Astrocyte (in vitro differentiated cells and primary cell): ENCODE measurements around the gene PPP1CC. TPM values are rescaled to one million over a fixed set of nuclear protein-coding genes. Genes with fewer than 3 reads are reported as not detected.

ENCODE experiments used
- DNase-seq: peaks from one replicate; pipeline ENCODE4 v3.0.0-alpha.2; 2010; ENCODE audit warnings: low read depth
- FAIRE-seq: peaks from 2 replicates; lab custom pipeline; 2011; peaks lifted over from hg19 to GRCh38; lab: Jason Lieb, UNC
- H2AFZ ChIP-seq: 2 replicates; pipeline ENCODE4 v1.6.0; 2012; ENCODE audit warnings: low read depth, low read length, inconsistent platforms
- H3K27ac ChIP-seq: 2 replicates; pipeline ENCODE4 v1.5.1; 2011; ENCODE audit warnings: low read depth, low read length, inconsistent platforms
- H3K27me3 ChIP-seq: 2 replicates; pipeline ENCODE4 v1.6.0; 2011; ENCODE audit warnings: low read length, inconsistent platforms; ENCODE audit not compliant: insufficient read depth
- H3K36me3 ChIP-seq: 2 replicates; pipeline ENCODE4 v1.5.1; 2011; ENCODE audit warnings: low read length, inconsistent platforms; ENCODE audit not compliant: insufficient read depth
- H3K4me1 ChIP-seq: 2 replicates; pipeline ENCODE4 v1.5.1; 2011; ENCODE audit warnings: low read length, inconsistent platforms; ENCODE audit not compliant: insufficient read depth
- H3K4me2 ChIP-seq: 2 replicates; pipeline ENCODE4 v1.6.0; 2012; ENCODE audit warnings: low read length, inconsistent platforms
- H3K4me3 ChIP-seq: 2 replicates; pipeline ENCODE4 v1.5.1; 2011; ENCODE audit warnings: low read depth, mild to moderate bottlenecking, low read length, inconsistent platforms; ENCODE audit not compliant: insufficient read depth
- H3K79me2 ChIP-seq: 2 replicates; pipeline ENCODE4 v1.6.0; 2012; ENCODE audit warnings: mild to moderate bottlenecking, low read length, inconsistent platforms; ENCODE audit not compliant: insufficient read depth
- H3K9ac ChIP-seq: 2 replicates; pipeline ENCODE4 v1.6.0; 2012; ENCODE audit warnings: mild to moderate bottlenecking, low read length, inconsistent platforms
- H3K9me3 ChIP-seq: 2 replicates; pipeline ENCODE4 v1.5.1; 2012; ENCODE audit warnings: low read depth, mild to moderate bottlenecking, low read length, inconsistent platforms; ENCODE audit not compliant: insufficient read depth
- H4K20me1 ChIP-seq: 2 replicates; pipeline ENCODE4 v1.6.0; 2012; ENCODE audit warnings: low read length, inconsistent platforms; ENCODE audit not compliant: insufficient read depth
- H3K27ac Mint-ChIP-seq: one replicate; pipeline ENCODE4 v1.8.0; 2021; ENCODE audit warnings: mild to moderate bottlenecking, mixed read lengths; ENCODE audit not compliant: unreplicated experiment
- H3K27me3 Mint-ChIP-seq: one replicate; pipeline ENCODE4 v1.8.0; 2021; ENCODE audit warnings: low read depth, mixed read lengths; ENCODE audit not compliant: unreplicated experiment
- H3K36me3 Mint-ChIP-seq: one replicate; pipeline ENCODE4 v1.8.0; 2021; ENCODE audit warnings: low read depth, mixed read lengths; ENCODE audit not compliant: unreplicated experiment
- H3K4me1 Mint-ChIP-seq: one replicate; pipeline ENCODE4 v1.8.0; 2021; ENCODE audit warnings: low read depth, mixed read lengths; ENCODE audit not compliant: unreplicated experiment
- H3K4me3 Mint-ChIP-seq: one replicate; pipeline ENCODE4 v1.8.0; 2021; ENCODE audit warnings: mild to moderate bottlenecking, moderate library complexity, mixed read lengths; ENCODE audit not compliant: unreplicated experiment
- H3K9me3 Mint-ChIP-seq: one replicate; pipeline ENCODE4 v1.8.0; 2021; ENCODE audit warnings: mild to moderate bottlenecking, mixed read lengths; ENCODE audit not compliant: unreplicated experiment
- EZH2 ChIP-seq: IDR thresholded peaks from 2 replicates; pipeline ENCODE4 v1.6.1; 2012; ENCODE audit warnings: mild to moderate bottlenecking, low read length, inconsistent platforms; ENCODE audit not compliant: insufficient read depth
- total RNA-seq: library from RNA; stranded (reverse); gene quantifications from 2 replicates; pipeline ENCODE4 v1.2.1, GENCODE V29; 2021
- TF ChIP-seq, protein P1 (sequence below): IDR thresholded peaks from 2 replicates; pipeline ENCODE4 v1.5.1; 2011; ENCODE audit warnings: low read depth, mild to moderate bottlenecking, inconsistent platforms, low read length, moderate library complexity; ENCODE audit not compliant: insufficient read depth

The PPP1CC gene
- total RNA-seq, 1 donor from 2014 or later, result 107 TPM

DNA sequence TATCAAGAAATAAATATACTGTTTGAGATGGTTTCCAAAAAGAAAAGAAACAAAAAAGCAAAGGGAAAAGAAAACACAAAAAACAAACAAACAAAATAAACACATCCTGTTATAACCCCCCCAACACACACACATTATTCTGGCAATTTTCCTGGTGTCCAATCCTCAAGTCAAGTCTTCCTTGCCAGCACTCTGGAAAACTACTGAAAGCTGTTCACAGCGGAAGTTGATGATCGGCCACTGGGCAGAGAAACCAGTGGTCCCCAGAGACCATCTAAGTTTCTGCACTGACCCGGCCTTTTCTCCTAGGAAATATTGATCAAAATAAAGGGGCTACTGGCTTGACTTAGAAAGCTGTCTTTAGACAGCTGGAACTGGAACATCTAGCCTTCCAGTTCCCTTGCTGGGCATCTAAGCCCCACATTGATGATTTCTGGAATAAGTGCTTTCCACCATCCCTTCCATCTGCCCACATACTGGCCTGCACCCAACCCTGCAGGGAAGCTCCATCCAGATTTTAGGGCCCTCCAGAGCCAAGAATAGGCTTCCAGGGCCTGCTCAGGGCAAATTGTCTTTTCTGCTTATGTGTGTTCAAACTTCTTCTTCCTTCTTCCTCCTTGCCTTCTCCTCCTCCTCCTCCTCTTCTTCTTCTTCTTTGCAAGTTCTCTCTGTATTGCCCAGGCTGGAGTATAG is 11.6 kb upstream of the PPP1CC start:
- Histone ChIP-seq H3K79me2 (no peaks in the 10 kb centered on the region), H3K27ac (no peak overlapping the region), H3K27me3 (no peaks in the 10 kb centered on the region), H2AFZ (no peak overlapping the region), H4K20me1 (no peaks in the 10 kb centered on the region), H3K4me1 (no peaks in the 10 kb centered on the region), H3K36me3 (no peaks in the 10 kb centered on the region), H3K4me3 (no peak overlapping the region), H3K9me3 (no peaks in the 10 kb centered on the region), H3K9ac (no peak overlapping the region), H3K4me2 (no peak overlapping the region)
- no peak for DNase-seq
- FAIRE-seq, result no peak
- Mint-ChIP-seq H3K27ac (no peak overlapping the region), H3K36me3 (no peaks in the 10 kb centered on the region), H3K9me3 (no peaks in the 10 kb centered on the region), H3K4me1 (peaks cover 7% of the 10 kb centered on the region), H3K4me3 (no peak overlapping the region), H3K27me3 (peaks cover 6% of the 10 kb centered on the region)
- no peak for TF ChIP-seq EZH2
- TF ChIP-seq, protein P1, sequence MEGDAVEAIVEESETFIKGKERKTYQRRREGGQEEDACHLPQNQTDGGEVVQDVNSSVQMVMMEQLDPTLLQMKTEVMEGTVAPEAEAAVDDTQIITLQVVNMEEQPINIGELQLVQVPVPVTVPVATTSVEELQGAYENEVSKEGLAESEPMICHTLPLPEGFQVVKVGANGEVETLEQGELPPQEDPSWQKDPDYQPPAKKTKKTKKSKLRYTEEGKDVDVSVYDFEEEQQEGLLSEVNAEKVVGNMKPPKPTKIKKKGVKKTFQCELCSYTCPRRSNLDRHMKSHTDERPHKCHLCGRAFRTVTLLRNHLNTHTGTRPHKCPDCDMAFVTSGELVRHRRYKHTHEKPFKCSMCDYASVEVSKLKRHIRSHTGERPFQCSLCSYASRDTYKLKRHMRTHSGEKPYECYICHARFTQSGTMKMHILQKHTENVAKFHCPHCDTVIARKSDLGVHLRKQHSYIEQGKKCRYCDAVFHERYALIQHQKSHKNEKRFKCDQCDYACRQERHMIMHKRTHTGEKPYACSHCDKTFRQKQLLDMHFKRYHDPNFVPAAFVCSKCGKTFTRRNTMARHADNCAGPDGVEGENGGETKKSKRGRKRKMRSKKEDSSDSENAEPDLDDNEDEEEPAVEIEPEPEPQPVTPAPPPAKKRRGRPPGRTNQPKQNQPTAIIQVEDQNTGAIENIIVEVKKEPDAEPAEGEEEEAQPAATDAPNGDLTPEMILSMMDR, result no peak

DNA sequence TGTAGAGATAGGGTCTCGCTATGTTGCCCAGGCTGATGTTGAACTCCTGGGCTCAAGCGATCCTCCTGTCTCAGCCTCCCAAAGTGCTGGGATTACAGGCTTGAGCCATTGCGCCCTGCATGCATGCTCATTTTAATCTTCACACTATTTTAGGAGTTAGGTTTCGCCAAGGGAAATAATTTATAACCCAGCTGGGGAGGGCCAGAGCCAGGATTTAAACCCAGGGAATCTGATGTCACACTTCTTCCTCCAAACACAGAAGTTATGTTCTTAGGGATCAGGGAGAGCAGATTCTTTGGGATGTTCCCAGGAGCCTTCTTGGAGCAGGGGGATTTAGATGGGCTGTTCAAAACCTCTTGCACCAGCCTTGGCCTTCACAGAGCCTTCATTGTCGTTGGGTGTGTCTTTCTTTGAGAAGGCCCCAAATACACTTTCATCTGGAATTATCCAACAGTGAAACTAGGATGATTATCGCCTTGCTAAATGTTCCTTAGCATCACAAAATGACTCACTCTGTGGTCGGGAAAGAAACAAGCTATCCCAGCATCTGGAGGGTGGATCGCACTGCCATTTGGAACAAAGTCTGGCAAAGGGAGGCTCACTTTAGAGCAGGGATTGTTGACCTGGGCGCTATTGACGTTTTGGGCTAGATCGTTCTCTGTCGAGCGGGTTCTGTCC is 8.2 kb upstream of the PPP1CC start:
- FAIRE-seq (no peak), DNase-seq (peak; percentile 63)
- Mint-ChIP-seq H3K27me3 (peaks cover 3% of the 10 kb centered on the region), H3K27ac (no peak overlapping the region), H3K4me3 (no peak overlapping the region), H3K4me1 (no peaks in the 10 kb centered on the region), H3K9me3 (no peaks in the 10 kb centered on the region), H3K36me3 (no peaks in the 10 kb centered on the region)
- Histone ChIP-seq H3K79me2 (no peaks in the 10 kb centered on the region), H3K36me3 (no peaks in the 10 kb centered on the region), H3K9me3 (no peaks in the 10 kb centered on the region), H3K9ac (no peak overlapping the region), H3K27me3 (no peaks in the 10 kb centered on the region), H2AFZ (no peak overlapping the region), H4K20me1 (no peaks in the 10 kb centered on the region), H3K4me2 (no peak overlapping the region), H3K4me3 (no peak overlapping the region), H3K4me1 (no peaks in the 10 kb centered on the region), H3K27ac (no peak overlapping the region)
- TF ChIP-seq EZH2, result no peak
- TF ChIP-seq, protein P1, result no peak

DNA sequence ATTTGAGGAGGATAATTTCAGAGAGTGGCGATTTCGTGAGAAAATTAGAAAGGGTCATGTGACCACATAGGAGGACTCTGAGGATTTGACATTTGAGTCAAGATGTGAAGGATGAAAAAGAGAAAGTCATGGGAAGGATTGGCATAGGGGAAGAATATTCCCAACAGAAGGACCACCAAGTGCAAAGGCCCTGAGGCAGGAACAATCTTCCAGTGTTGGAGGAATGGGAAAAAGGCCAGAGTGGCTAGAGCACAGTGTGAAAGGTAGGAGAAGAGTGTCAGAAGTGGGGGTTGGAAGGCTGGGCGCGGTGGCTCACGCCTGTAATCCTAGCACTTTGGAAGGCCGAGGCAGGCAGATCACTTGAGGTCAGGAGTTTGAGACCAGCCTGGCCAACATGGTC is 3.9 kb upstream of the PPP1CC start:
- no peaks in the 10 kb centered on the region for H3K27me3 Mint-ChIP-seq
- Histone ChIP-seq H2AFZ (no peak overlapping the region), H3K4me2 (no peak overlapping the region), H3K27ac (no peak overlapping the region), H3K9me3 (no peaks in the 10 kb centered on the region), H3K79me2 (peaks cover 12% of the 10 kb centered on the region), H3K9ac (no peak overlapping the region), H3K4me1 (peaks cover 17% of the 10 kb centered on the region), H4K20me1 (peaks cover 7% of the 10 kb centered on the region), H3K36me3 (no peaks in the 10 kb centered on the region), H3K27me3 (no peaks in the 10 kb centered on the region), H3K4me3 (no peak overlapping the region)
- H3K27ac Mint-ChIP-seq, result no peak overlapping the region
- peaks cover 11% of the 10 kb centered on the region for H3K4me1 Mint-ChIP-seq
- no peak overlapping the region for H3K4me3 Mint-ChIP-seq
- peaks cover 2% of the 10 kb centered on the region for H3K36me3 Mint-ChIP-seq
- TF ChIP-seq, protein P1, result no peak
- DNase-seq (no peak), FAIRE-seq (no peak)
- H3K9me3 Mint-ChIP-seq, result no peaks in the 10 kb centered on the region
